ENCODE data around the gene P3R3URF.

- TF ChIP-seq EZH2 (optimal IDR thresholded peaks at IDR 0.05; ENCODE audit: low read depth, low read length) (no peak), CTCF (IDR thresholded peaks at IDR 0.05; ENCODE audit: low read length) (no peak)
Observed at GRCh38 chr1:46188295-46189030, 12.2 kb upstream of the P3R3URF start.
